GM08714 (cell line): ENCODE measurements around the gene CYBRD1.

Source experiments
- H3K4me3 ChIP-seq: fragments of 200-500 bp; sonication (Bioruptor generic); 2 replicates; pipeline ENCODE4 v1.5.1; 2014; ENCODE audit warnings: mild to moderate bottlenecking, low read length, inconsistent platforms
- ZNF274 ChIP-seq: IDR thresholded peaks from 2 replicates; pipeline ENCODE4 v1.6.1; 2012; ENCODE audit warnings: mild to moderate bottlenecking, low read depth, low read length

Gene CYBRD1

GRCh38 chr2:171587132-171587531 lies 64.9 kb downstream of the CYBRD1 start:
- H3K4me3 ChIP-seq, result no peak overlapping the region
- TF ChIP-seq ZNF274, result no peak

DNA sequence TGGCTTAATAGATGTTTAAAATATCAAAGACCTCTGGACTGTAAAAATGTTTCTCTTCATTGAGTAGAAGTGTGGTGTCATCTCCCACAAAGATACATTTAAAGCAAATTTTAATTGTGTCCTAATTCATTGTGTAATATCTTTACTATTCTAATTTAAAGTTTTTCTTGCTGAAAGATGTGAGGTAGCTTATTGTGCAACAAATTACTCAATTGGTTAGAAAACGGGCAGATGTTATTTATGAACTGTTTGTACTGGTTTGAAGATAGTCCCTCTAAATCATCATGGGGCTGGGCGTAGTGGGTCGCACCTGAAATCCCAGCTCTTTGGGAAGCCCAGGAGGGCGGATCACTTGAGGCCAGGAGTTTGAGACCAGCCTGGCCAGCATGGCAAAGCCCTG lies 65.3 kb downstream of the CYBRD1 start:
- no peak overlapping the region for H3K4me3 ChIP-seq
- no peak for TF ChIP-seq ZNF274

GRCh38 chr2:171590116-171590515 lies 67.8 kb downstream of the CYBRD1 start:
- H3K4me3 ChIP-seq, result no peak overlapping the region
- TF ChIP-seq ZNF274, result no peak

GRCh38 chr2:171592036-171592555 lies 69.8 kb downstream of the CYBRD1 start:
- TF ChIP-seq ZNF274, result no peak
- H3K4me3 ChIP-seq, result no peak overlapping the region

DNA sequence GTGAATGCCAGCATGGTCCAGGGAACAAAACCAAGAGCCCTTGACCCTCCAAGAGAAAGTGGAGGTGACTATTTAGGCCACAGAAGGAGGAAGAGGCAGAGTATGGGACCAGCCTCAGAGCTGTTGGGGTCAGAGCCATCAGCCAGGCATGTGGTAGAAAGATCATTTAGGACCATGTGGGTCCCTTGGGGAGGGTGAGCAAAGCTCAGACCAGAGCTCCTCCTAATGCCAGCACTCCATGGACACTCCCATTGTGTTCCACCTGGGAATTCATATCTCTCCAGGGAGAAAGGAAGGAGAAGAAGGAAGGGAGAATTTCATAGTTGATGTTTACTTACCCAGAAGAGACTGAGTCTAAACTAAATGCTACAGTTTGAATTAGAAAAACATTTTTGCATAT lies 73.2 kb downstream of the CYBRD1 start:
- H3K4me3 ChIP-seq, result no peak overlapping the region
- TF ChIP-seq ZNF274, result no peak

DNA sequence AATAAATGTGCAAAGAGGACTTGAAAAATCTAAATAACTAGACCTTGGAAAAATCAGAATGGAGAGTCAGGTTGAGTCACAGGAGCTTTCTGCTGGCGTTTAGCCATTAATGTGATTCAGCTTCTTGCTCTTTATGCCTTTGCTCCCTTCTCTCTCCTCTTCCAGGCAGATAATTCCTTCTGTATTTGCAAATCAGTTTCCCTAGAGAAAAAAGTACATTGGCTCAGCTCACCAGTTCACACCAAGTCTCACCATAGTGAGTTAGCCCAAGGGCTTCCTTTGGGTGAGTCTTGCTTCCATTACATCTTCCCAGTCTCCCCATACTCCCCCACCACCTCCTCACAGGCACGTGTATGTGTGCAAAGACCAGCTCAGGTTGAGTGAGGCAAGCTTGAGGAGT lies 73.6 kb downstream of the CYBRD1 start:
- no peak for TF ChIP-seq ZNF274
- no peak overlapping the region for H3K4me3 ChIP-seq

- no peak for TF ChIP-seq ZNF274
- no peak overlapping the region for H3K4me3 ChIP-seq
These were observed 76.5 kb downstream of the CYBRD1 start for GRCh38 chr2:171598713-171599319.

GRCh38 chr2:171600126-171600525 lies 77.9 kb downstream of the CYBRD1 start:
- no peak overlapping the region for H3K4me3 ChIP-seq

DNA sequence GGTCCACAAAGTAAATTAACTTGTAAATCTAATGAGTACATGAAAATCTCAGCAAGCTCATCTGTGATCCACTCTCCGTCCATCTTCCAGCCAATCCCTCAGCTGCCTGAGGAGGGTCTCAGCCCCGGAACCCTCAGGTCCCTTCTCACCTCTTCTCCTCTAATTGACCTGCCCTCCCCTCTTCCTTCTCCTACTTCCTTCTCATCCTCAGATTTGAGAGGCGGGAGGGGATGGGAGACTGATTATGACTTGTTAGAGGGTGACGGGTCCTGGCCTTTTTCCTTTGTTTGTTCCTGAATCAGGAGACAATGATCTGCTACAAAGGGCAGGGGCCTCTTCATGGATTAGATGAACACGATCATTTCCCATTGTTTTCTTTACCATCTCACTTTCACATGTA lies 80.1 kb downstream of the CYBRD1 start:
- no peak overlapping the region for H3K4me3 ChIP-seq
- no peak for TF ChIP-seq ZNF274

More at GRCh38 chr2:171600126-171600525, 77.9 kb downstream of the CYBRD1 start:
- TF ChIP-seq ZNF274, result no peak
